Nephron (organoid): ENCODE data around the gene CCDC51.
"Not testable (repeated sequence)": the region's sequence is repeated elsewhere in the genome, so short reads cannot be mapped to it uniquely, and the experiment has no call there.

Experiments used
- H3K27ac Mint-ChIP-seq, 3 experiments: 2 replicates each; pipeline ENCODE4 v1.8.0; 2020; ENCODE audit warnings: mixed read lengths in 3 of 3, mild to moderate bottlenecking in 2 of 3, moderate library complexity in 1 of 3
- H3K27me3 Mint-ChIP-seq: 2 replicates; pipeline ENCODE4 v1.8.0; 2021; ENCODE audit warnings: low read depth, mild to moderate bottlenecking, moderate library complexity, mixed read lengths
- H3K36me3 Mint-ChIP-seq: 2 replicates; pipeline ENCODE4 v1.8.0; 2020; ENCODE audit warnings: low read depth, mixed read lengths
- H3K4me1 Mint-ChIP-seq: 2 replicates; pipeline ENCODE4 v1.8.0; 2020; ENCODE audit warnings: mixed read lengths
- H3K4me3 Mint-ChIP-seq, 3 experiments: 2 replicates each; pipeline ENCODE4 v1.8.0; 2020; ENCODE audit warnings: mild to moderate bottlenecking in 3 of 3, mixed read lengths in 3 of 3, moderate library complexity in 2 of 3
- H3K9me3 Mint-ChIP-seq: 2 replicates; pipeline ENCODE4 v1.8.0; 2020; ENCODE audit warnings: mixed read lengths
- TF ChIP-seq, protein P1 (sequence below), 3 experiments: fragments of 200-600 bp; sonication (generic); IDR thresholded peaks; one replicate each; pipeline ENCODE4 v1.5.0; 2021; ENCODE audit warnings: antibody characterized with exemption in 3 of 3; ENCODE audit not compliant: unreplicated experiment in 3 of 3

The CCDC51 gene

DNA sequence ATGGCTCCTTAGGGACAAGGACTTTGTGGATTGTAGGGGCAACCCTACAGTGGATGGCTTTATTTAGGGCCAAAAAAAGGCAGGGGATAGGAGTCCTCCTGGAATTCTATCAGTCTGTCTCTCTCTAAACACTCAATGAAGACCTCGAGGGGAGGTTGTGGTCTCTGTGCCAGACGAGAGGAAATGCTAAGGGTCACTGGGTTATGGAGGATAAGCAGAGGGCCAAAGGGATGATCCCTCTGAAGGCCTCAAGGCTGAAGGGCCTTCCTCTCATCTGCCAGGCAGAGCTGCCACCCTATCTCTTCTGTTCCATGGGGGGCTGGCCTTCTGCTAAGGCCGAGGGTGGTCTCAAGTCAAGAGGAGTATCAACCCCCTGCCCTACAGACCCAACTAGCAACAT lies 37.0 kb downstream of the CCDC51 start:
- no peak overlapping the region for H3K4me3 Mint-ChIP-seq
- H3K36me3 Mint-ChIP-seq = peaks cover 17% of the 10 kb centered on the region
- peaks cover under 1% of the 10 kb centered on the region for H3K27me3 Mint-ChIP-seq

DNA sequence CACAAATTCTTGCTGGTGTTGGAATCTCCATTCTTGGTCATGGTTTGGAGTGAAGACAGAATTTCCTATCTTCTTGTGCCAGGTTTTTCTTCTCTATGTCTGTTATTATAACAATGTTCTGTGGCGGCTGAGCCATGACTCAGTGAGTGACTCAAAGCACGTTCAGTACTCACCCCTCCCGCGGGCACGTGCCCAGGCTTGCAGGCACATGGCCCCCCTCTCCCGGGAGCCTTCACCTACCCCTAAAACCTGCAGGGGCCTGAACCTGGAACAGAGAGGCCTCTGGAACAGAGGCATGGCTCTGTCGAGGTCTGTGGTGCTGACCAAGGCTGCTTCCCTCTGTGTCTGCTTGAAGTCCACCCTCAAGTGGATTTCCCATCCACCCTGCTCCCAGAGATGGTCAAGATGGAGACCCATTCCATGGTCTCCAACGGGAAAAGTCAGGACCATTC lies 37.6 kb downstream of the CCDC51 start:
- Mint-ChIP-seq H3K9me3 (no peaks in the 10 kb centered on the region), H3K27me3 (peaks cover 6% of the 10 kb centered on the region), H3K4me3 (no peak overlapping the region), H3K4me1 (no peaks in the 10 kb centered on the region), H3K36me3 (peaks cover 14% of the 10 kb centered on the region), H3K27ac (peak overlapping the region in 1 of 3 experiments; percentile 16)
- TF ChIP-seq, protein P1, sequence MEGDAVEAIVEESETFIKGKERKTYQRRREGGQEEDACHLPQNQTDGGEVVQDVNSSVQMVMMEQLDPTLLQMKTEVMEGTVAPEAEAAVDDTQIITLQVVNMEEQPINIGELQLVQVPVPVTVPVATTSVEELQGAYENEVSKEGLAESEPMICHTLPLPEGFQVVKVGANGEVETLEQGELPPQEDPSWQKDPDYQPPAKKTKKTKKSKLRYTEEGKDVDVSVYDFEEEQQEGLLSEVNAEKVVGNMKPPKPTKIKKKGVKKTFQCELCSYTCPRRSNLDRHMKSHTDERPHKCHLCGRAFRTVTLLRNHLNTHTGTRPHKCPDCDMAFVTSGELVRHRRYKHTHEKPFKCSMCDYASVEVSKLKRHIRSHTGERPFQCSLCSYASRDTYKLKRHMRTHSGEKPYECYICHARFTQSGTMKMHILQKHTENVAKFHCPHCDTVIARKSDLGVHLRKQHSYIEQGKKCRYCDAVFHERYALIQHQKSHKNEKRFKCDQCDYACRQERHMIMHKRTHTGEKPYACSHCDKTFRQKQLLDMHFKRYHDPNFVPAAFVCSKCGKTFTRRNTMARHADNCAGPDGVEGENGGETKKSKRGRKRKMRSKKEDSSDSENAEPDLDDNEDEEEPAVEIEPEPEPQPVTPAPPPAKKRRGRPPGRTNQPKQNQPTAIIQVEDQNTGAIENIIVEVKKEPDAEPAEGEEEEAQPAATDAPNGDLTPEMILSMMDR (IDR thresholded peaks at IDR 0.05; ENCODE audit: unreplicated experiment in 3 of 3) = no peak

More for the DNA sequence above, 37.0 kb downstream of the CCDC51 start:
- Mint-ChIP-seq H3K4me1 (no peaks in the 10 kb centered on the region), H3K9me3 (no peaks in the 10 kb centered on the region), H3K27ac (no peak overlapping the region)
- TF ChIP-seq, protein P1 (IDR thresholded peaks at IDR 0.05; ENCODE audit: unreplicated experiment in 3 of 3) = no peak

DNA sequence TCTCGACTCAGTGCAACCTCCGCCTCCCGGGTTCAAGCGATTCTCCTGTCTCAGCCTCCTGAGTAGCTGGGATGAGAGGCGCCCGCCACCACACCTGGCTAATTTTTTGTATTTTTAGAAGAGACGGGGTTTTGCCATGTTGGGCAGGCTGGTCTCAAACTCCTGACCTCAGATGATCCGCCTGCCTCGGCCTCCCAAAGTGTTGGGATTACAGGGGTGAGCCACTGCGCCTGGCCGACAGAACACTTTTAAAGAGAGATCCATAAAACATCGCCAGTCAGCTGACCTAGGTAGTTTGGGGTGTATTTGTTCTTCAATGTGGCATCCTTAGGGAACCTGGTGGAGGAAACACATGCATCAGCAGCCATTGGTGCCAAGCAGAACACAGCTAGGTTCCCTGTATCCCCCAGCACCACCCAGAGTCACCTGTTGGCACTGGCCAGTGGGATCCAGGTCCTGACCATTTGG lies 38.5 kb downstream of the CCDC51 start:
- not testable (repeated sequence) for H3K9me3 Mint-ChIP-seq, H3K36me3 Mint-ChIP-seq, H3K4me3 Mint-ChIP-seq, H3K4me1 Mint-ChIP-seq, H3K27me3 Mint-ChIP-seq, H3K27ac Mint-ChIP-seq

DNA sequence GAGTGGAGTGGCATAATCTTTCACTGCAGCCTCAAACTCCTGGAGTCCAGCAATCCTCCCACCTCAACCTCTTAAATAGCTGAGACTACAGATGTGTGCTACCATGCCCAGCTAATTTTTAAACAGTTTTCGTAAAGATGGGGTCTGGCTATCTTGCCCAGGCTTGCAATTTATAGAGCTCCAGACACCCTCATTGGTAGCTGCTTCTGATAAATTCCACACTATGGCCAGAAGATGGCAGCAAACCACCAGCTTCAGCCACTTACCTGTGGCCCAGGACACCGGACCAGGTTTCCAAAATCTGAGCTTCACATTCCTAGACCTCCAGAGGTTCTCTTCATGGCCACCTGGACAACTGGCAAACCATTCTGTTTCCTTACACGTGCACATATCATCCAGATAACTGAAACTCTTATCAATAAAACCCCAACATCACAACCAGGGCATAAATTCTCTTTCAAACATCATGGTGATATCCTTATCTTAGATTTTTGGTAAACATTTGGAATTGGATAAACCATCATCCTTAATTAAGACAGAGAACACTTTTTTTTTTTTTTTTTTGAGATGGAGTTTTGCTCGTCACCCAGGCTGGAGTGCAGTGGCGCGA lies 39.0 kb downstream of the CCDC51 start:
- Mint-ChIP-seq H3K4me3 (no peak overlapping the region), H3K4me1 (no peaks in the 10 kb centered on the region), H3K36me3 (peaks cover 3% of the 10 kb centered on the region), H3K27ac (peak overlapping the region in 1 of 3 experiments; percentile 51), H3K27me3 (peaks cover 8% of the 10 kb centered on the region), H3K9me3 (no peaks in the 10 kb centered on the region)
- TF ChIP-seq, protein P1 (IDR thresholded peaks at IDR 0.05; ENCODE audit: unreplicated experiment in 3 of 3) = peak; percentile 72 to 84 (median 77)

DNA sequence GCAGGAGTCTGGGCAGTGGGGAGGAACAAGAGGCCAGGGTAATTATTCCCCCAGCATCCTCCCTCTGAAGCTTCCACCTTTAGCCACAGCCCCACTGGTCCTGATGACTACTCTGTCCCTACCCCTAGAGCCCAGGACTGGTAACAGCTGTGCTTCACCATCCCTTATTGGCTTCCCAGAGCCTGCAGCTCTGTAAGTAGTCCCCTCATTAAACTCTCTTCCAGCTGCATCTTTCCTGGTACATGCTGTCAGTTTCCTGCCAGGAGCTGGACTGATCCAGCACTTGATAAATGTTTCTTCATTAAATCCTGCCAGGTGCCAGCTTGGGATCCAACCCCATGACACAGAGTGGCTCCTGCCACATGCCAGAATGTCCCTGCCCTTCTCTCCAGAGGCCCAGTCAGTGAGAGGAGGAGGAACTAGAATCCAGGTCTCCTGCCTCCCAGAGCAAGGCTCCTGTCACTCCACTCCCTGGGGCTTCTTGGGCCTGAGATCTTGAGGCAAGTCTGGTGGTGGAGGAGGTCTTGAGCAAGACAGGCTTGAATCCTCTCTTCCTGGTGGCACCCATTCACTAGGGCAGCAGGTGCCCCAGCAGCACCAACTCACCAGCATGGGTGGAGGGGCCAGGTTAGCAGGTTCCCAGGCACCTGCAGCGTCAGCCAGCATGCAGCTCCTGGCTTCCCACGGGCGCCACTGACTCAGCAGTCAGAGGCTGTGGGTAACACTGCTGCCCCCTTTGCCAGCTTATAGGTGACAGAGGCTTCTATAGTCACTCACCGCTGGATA lies 40.3 kb downstream of the CCDC51 start:
- H3K9me3 Mint-ChIP-seq = no peaks in the 10 kb centered on the region
- H3K4me1 Mint-ChIP-seq = no peaks in the 10 kb centered on the region
- TF ChIP-seq, protein P1 (IDR thresholded peaks at IDR 0.05; ENCODE audit: unreplicated experiment in 3 of 3) = no peak

DNA sequence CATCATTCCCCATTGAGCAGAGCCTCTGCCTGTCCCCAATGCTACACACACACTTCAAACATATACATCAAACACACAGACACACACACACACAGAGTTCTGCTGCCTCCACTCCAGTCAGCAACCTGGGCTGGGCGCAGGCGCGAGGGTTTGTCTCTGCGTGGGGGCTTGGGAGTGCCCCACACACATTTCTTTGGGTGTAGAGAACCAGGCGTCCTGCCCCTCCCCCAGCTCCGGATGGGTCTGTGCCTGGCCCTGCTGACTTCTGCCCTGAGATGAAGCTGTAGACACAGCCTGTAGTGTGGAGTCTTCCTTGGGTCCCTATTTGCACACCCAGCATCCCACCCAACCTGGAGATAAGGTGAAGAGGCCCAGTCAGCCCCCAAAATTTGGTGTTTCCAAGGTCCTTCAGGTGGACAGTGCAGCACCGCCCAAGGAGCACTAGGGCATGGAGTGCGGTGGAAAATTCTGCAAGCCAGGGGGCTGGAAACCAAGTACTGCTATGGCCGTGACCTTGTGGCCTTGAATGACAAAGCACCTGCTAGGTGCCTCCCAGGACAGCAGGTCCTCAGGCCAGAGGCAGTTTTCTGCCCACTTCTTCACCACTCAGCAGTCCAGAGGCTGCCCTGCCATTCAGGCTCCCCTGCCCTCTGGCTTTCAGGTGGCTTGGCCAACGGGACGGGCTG lies 41.1 kb downstream of the CCDC51 start:
- H3K36me3 Mint-ChIP-seq = peaks cover 3% of the 10 kb centered on the region
- peaks cover 8% of the 10 kb centered on the region for H3K27me3 Mint-ChIP-seq
- no peaks in the 10 kb centered on the region for H3K9me3 Mint-ChIP-seq
- no peak overlapping the region for H3K27ac Mint-ChIP-seq
- TF ChIP-seq, protein P1 (IDR thresholded peaks at IDR 0.05; ENCODE audit: unreplicated experiment in 3 of 3) = no peak
- no peaks in the 10 kb centered on the region for H3K4me1 Mint-ChIP-seq
- no peak overlapping the region for H3K4me3 Mint-ChIP-seq

More for the DNA sequence above, 40.3 kb downstream of the CCDC51 start:
- Mint-ChIP-seq H3K36me3 (peaks cover 3% of the 10 kb centered on the region), H3K27ac (peak overlapping the region in 1 of 3 experiments; percentile 24), H3K27me3 (peaks cover 8% of the 10 kb centered on the region), H3K4me3 (no peak overlapping the region)
